Fibroblast of the aortic adventitia (primary cell): Measurements from ENCODE around the gene PDCD10. TPM values are rescaled to one million over a fixed set of nuclear protein-coding genes. Genes with fewer than 3 reads are reported as not detected.
A peak's percentile ranks its signal among the peaks of the same experiment; 100 is the strongest.

Source experiments
- DNase-seq: peaks from one replicate; pipeline ENCODE4 v3.0.0-alpha.2; 2010; ENCODE audit warnings: low read depth
- H3K4me3 ChIP-seq: 2 replicates; pipeline ENCODE4 v1.5.1; 2011; ENCODE audit warnings: low read depth, mild to moderate bottlenecking, control low read depth, low read length, moderate library complexity
- total RNA-seq: library from RNA; depleted of rRNA; stranded (reverse); fragments of >200 nt; gene quantifications from 2 replicates; pipeline ENCODE4 v1.2.3, GENCODE V29; 2012; ENCODE audit warnings: low replicate concordance
- TF ChIP-seq, protein P1 (sequence below): IDR thresholded peaks from 2 replicates; pipeline ENCODE4 v1.5.1; 2011; ENCODE audit warnings: mild to moderate bottlenecking, low read length, control low read depth, inconsistent platforms; ENCODE audit not compliant: insufficient read depth

Gene PDCD10
- total RNA-seq, 1 donor: 64.8 TPM

DNA sequence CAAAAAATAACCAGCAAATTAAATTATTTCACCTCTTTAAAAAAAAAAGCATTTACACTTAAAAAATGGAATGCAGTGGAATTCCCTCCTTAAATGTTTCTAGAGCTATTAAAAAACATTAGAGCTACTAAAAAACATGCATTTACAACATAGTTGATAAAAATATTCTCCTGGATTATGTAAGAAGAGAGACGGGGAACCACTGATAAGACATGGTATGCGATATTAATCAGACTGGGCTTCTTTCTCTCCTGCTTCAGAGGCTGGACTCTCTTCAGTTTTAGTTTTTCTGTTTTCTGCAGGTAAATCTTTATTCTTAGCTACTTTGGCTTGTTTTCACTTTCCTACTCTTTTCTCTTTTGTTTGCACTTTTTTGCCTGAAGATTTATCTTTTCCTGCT is 40.6 kb downstream of the PDCD10 start:
- no peak for DNase-seq
- no peak overlapping the region for H3K4me3 ChIP-seq
- TF ChIP-seq, protein P1, sequence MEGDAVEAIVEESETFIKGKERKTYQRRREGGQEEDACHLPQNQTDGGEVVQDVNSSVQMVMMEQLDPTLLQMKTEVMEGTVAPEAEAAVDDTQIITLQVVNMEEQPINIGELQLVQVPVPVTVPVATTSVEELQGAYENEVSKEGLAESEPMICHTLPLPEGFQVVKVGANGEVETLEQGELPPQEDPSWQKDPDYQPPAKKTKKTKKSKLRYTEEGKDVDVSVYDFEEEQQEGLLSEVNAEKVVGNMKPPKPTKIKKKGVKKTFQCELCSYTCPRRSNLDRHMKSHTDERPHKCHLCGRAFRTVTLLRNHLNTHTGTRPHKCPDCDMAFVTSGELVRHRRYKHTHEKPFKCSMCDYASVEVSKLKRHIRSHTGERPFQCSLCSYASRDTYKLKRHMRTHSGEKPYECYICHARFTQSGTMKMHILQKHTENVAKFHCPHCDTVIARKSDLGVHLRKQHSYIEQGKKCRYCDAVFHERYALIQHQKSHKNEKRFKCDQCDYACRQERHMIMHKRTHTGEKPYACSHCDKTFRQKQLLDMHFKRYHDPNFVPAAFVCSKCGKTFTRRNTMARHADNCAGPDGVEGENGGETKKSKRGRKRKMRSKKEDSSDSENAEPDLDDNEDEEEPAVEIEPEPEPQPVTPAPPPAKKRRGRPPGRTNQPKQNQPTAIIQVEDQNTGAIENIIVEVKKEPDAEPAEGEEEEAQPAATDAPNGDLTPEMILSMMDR: no peak

DNA sequence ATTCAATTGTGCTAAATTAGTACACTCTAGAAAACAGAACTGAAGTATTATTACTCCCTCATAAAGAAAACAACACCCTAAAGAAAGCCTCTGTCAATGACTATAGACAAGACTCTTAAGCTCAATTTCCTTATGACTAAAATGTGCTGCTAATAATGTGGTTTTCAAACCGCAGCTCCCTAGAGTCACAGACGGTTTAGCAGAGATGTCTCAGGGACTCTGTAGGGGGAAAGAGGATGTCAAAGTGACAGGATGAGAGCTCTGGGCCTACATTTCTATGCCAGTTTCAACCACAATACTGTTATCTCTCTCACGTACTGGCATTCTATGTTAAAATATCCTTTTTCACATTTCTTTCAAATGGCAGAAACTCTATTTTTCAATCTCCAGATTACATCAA is 43.3 kb downstream of the PDCD10 start:
- DNase-seq: no peak
- TF ChIP-seq, protein P1: no peak
- H3K4me3 ChIP-seq: no peak overlapping the region

DNA sequence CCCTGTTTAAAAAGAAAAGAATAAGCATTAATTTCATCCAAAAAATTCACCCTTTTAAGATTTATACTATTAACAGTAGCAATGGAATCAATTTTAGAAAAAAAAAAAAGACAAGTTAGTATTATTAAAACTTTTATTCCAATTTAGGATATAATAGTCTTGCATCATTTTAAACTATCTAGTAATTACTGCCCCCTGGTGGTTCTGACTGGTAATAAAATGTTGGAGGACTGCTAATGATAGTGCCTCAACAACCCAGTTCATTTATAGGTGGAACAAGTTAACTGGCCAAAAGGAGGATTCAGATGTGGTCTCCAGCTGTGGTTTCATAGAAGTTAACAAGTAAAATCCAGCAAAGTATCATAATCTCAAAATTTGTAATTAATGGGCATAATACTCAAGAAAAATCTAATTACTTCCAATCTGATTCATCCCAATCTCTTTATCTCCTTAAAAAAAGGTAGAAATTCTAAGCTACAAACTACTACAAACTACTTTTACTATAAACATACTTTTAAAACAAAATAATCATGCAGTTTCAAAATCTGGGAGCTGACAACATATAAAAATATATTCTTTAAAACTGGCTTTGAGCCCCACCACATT is 50.2 kb downstream of the PDCD10 start:
- TF ChIP-seq, protein P1: peak; percentile 66
- DNase-seq: peak; percentile 73
- H3K4me3 ChIP-seq: no peak overlapping the region

DNA sequence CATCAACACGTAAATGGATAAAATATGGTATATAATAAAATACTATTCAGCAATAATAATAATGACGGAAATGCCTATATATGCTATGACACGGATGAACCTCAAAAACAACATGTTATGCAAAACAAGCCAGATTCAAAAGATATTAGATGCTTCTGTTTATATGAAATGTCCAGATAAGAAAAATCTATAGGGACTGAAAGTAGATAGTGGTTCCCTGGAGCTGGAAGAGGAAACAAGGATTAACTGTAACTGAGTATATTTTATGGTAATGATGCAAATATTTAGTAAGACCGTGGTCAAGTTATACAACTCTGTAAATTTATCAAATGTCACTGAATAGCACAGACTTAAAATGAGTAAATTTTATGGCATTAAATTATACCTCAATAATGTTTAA is 55.2 kb downstream of the PDCD10 start:
- DNase-seq: no peak
- TF ChIP-seq, protein P1: no peak
- H3K4me3 ChIP-seq: no peak overlapping the region

DNA sequence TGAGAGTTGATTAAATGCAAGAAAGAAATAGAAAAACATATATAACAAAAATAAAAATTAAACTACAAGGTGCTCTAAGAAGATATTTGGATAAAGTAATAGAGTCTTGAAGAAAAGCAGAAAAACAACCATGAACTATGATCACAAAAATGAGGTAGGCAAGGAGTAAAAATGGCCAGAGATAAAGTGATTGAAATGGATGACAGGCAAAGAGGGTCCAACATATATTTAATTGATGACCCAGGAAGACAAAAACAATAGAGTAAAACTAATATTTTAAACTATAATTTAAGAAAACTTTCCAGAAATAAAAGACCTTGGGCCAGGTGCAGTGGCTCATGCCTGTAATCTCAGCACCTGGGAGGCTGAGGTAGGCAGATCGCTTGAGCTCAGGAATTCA is 58.8 kb downstream of the PDCD10 start:
- H3K4me3 ChIP-seq: no peak overlapping the region
- DNase-seq: peak; percentile 1
- TF ChIP-seq, protein P1: no peak

DNA sequence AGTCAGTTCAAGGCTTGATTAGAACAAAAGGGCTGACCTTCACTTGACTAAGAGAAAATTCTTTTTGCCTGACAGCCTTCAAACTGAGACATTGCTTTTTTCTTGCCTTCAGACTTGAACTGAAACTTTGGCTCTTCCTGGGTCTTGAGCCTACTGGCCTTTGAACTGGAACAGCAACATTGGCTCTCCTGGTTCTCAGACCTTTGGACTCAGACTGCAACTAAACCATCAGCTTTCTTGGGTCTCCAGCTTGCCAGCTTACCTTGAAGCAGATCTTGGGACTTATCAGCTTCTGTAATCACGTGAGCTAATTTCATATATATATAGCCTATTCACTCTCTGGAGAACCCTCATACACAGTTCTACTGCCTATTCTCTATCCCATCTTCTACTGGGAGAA is 61.5 kb downstream of the PDCD10 start:
- TF ChIP-seq, protein P1: no peak
- no peak overlapping the region for H3K4me3 ChIP-seq
- DNase-seq: no peak

DNA sequence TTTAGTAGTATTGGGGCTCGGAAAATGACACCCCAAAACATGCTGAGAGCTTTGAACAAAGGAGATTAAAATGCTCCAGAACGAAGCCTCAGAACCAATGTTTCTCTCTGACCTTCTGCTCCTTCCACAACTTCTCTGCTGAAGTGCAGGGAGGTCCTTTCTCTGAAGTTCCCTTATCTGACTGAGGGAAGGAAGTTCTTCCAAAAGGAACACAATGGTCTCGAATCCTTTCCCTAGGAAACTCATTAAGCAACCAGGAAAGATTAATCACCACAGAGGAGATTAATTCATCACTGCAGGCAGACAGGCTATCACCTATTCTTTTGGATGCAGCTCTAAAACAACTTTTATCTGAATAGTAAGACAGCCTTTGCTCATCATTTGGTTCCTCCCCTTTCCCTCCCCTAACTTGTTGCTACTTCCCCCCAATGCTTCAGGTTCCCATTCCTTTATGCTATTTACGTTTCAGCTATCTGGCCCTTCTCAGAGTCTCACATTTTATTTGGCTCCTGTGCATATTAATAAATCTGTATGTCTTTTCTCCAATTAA is 62.7 kb downstream of the PDCD10 start:
- TF ChIP-seq, protein P1: no peak
- no peak for DNase-seq
- H3K4me3 ChIP-seq: no peak overlapping the region
